ENCODE measurements around the gene CYTH2.

The CYTH2 gene, protein sequence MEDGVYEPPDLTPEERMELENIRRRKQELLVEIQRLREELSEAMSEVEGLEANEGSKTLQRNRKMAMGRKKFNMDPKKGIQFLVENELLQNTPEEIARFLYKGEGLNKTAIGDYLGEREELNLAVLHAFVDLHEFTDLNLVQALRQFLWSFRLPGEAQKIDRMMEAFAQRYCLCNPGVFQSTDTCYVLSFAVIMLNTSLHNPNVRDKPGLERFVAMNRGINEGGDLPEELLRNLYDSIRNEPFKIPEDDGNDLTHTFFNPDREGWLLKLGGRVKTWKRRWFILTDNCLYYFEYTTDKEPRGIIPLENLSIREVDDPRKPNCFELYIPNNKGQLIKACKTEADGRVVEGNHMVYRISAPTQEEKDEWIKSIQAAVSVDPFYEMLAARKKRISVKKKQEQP

DNA sequence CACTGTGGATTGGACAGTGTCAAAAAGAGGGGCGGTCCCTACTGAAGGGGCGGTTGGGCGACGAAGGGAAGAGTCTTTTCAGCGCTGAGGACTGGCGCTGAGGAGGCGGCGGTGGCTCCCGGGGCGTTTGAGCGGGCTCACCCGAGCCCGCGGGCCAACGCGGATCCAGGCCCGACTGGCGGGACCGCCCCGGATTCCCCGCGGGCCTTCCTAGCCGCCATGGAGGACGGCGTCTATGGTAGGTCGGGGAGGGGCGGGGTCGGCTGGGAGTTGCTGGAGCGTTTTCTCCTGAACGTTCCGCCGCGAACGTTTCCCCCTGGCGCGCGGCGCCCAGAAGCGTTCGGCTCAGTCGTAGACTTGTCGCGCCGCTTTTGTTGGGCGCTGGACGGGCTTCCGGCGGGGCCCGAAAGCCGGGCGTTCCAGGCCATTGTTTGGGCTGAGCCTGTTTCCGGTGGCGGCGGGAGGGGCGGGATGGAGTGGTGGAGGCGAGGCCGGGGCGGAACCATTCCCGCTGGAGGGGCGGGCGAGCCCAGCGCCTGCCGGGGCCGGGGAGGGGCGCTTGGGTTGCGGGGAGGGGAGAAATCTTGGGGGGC is at the start of gene CYTH2:
Gene CYTH2, plus strand, starts transcription at position 81 of the 593 bp plus-strand sequence. Its CDS starts 139 bp downstream, at position 220.
- no peak for DNase-seq (ENCODE audit: low read depth, low spot score)

DNA sequence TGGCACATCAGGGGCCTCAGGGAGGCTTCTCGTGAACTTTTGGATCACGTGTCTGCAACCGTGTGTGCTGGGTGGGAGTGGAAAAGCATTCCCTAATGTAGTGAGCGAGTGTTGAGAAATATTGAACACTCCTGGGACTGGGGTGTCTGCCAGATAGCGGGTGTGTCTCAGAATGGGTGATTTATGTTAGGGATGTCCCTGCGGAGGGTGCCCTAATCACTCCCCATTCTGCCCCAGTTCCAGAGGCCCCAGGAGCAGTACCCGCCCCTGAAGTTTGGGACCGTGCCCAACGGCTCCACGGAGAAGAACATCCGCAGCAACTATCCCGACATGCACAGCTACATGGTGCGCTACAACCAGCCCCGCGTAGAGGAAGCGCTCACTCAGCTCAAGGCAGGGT is 47.6 kb upstream of the CYTH2 start:
- no peak for DNase-seq (ENCODE audit: low read depth, low spot score)

DNA sequence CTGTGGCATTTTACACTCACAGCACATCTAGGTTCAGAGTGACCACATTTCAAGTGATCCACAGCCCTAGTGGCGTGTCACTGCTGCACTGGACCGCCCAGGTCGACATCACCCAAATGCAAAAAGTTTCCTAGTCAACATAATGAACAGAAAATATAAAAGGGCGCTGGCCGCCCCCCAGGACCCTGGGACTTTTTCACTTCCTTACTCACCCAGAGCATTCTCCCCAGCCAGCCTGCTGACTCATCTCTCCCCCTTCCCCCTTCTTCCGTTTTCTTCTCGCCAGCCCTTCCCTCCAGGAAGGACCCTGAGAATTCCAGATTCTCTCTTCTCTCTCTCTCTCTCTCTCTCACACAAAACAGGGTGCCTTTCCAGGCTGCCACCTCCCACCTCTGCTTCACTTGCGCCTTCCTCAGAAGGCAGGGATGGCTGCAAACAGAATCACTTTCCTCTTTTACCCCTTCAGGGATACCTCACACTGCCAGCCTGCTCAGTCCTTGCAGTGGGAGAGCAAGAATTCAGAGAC is 44.4 kb upstream of the CYTH2 start:
- no peak for DNase-seq (ENCODE audit: low read depth, low spot score)

DNA sequence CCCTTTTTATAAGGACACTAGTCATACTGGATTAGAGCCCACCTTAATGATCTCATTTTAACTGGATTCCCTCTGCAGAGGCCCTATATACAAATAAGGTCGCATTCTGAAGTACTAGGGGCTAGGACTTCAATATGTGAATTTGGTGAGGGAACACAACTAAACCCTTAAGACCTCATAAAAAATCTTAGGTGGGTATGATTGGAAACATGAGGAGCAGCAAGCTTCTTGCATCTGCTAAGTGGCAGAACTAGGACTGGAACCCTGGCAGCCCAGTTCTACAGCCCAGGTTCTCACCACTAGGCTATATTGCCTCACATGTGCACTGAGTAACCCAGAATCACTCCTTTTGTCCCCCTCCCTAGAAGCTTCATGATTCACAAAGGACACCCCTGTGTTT is 40.5 kb upstream of the CYTH2 start:
- DNase-seq (ENCODE audit: low read depth, low spot score), result no peak

DNA sequence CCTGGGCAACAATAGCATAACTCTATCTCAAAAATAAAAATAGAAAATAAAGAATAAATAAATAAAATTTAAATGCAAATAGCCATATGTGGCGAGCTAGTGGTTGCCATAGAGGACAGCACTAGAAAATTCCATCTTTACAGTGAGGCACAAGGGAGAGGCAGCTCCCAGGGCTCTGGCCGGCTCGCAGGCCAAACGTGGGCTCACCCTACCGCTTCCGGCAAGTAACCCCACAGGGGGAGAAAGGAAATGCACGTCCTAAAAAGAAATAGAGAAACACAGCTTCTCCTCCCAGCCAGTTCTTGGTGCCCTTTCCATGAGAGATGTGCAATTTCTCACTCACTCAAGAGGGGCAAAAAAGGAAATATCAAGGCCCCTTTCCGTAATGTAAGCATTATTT is 35.8 kb upstream of the CYTH2 start:
- DNase-seq (ENCODE audit: low read depth, low spot score), result no peak

DNA sequence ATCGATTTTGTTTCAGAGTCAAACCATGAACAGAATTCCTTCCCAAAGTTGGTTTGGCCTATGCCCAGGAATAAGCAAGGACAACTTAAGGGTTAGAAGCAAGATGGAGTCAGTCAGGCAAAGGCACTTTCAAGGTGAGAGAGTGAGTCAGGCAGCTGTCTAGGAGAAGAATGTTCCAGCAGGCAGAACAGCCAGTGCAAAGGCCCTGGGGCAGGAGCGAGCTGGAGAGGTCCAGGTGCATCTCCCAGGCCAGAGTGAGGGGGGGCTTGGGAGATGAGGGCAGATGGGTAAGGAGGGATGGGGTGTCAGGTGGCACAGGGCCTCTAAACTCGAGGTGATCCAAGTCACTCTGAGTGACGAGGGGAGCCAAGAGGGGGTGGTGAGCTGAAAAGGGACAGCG is 32.6 kb upstream of the CYTH2 start:
- no peak for DNase-seq (ENCODE audit: low read depth, low spot score)

DNA sequence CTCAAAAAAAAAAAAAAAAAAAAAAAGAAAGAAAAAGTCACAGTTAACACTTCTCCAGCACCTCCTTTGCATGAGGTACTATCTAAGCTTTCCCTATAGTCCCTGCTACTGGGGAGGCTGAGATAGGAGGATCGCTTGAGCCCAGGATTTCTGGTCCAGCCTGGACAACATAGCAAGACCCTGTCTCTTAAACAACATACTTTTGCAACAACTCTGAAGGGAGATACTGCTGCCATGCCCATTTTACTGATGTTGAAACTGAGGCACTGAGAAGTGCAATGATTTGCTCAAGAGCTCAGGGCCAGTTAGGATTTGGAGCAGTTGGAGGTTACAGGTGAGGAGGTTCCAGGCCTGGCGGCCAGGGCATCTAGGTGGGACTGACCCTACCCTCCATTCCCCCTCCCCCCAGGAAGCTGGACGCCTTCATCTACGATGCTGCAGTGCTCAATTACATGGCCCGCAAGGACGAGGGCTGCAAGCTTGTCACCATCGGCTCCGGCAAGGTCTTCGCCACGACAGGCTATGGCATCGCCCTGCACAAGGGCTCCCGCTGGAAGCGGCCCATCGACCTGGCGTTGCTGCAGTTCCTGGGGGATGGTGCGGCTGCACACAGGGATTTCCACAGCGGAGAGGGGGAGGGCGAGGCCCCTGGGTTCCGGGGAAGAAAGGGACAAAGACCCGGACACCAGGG is 27.7 kb upstream of the CYTH2 start:
- DNase-seq (ENCODE audit: low read depth, low spot score), result no peak

DNA sequence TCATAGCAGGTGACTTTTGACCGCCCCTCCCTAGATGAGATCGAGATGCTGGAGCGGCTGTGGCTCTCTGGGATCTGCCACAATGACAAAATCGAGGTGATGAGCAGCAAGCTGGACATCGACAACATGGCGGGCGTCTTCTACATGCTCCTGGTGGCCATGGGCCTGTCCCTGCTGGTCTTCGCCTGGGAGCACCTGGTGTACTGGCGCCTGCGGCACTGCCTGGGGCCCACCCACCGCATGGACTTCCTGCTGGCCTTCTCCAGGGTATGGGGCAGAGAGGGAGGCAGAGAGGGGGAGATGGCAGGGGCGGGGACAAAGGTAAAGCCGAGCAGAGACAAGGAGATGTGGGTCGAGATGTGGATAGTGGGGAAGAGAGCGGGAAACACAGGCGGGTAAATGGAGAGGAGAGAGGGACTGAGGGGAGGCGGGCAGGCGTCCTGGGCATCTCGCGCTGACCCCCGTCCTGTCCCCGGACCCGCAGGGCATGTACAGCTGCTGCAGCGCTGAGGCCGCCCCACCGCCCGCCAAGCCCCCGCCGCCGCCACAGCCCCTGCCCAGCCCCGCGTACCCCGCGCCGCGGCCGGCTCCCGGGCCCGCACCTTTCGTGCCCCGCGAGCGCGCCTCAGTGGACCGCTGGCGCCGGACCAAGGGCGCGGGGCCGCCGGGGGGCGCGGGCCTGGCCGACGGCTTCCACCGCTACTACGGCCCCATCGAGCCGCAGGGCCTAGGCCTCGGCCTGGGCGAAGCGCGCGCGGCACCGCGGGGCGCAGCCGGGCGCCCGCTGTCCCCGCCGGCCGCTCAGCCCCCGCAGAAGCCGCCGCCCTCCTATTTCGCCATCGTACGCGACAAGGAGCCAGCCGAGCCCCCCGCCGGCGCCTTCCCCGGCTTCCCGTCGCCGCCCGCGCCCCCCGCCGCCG is 26.8 kb upstream of the CYTH2 start:
- no peak for DNase-seq (ENCODE audit: low read depth, low spot score)

DNA sequence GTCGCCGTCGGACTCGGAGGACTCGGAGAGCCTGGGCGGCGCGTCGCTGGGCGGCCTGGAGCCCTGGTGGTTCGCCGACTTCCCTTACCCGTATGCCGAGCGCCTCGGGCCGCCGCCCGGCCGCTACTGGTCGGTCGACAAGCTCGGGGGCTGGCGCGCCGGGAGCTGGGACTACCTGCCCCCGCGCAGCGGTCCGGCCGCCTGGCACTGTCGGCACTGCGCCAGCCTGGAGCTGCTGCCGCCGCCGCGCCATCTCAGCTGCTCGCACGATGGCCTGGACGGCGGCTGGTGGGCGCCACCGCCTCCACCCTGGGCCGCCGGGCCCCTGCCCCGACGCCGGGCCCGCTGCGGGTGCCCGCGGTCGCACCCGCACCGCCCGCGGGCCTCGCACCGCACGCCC is 25.9 kb upstream of the CYTH2 start:
- DNase-seq (ENCODE audit: low read depth, low spot score), result no peak

DNA sequence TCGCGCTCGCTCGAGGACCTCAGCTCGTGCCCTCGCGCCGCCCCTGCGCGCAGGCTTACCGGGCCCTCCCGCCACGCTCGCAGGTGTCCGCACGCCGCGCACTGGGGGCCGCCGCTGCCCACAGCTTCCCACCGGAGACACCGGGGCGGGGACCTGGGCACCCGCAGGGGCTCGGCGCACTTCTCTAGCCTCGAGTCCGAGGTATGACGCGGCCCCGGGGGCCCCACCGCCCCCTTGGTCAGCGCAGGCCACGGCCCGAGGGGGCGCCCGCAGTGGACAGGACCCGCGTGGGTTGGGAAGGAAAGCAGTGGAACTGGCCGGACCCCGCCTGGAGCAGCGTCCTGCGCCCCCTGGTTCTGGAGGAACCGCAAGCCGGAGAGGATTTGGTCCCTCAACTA is 25.4 kb upstream of the CYTH2 start:
- no peak for DNase-seq (ENCODE audit: low read depth, low spot score)

DNA sequence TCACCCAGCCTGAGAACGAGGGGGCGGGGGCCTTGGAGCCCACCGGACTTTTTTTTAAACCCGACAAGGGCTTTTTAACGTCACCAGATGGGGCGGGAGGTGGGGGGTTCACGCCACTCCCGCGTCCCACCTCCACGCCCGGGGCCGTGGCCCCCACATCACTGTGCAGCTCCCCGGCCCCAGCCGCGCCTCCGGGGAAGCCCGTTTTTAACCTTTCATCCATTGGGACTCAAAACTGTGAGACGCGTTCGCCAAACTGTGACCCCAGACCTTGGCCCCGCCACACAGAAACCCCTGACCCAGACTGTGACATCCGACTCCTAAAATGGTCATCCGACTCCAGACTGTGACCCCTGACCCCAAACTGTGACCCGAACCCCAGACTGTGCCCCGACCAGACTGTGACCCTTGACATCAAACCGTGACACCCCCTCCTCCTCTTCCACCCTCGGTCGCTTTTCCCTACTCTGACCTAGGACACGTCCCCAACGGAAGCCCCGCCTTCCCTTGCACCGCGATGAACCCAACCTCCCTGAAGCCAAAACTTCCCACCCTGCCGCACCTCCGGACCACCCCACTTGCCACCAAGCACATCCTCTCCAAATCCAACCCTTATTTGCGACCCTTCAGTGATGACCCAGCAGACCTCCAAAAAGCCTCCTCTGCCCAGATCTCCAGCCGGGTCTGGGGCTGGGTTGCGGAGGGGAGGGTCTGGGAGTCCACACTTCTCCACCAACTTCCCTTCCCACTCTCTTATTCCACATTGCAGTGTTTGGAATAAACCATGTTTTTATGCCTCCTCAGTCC is 24.8 kb upstream of the CYTH2 start:
- no peak for DNase-seq (ENCODE audit: low read depth, low spot score)

DNA sequence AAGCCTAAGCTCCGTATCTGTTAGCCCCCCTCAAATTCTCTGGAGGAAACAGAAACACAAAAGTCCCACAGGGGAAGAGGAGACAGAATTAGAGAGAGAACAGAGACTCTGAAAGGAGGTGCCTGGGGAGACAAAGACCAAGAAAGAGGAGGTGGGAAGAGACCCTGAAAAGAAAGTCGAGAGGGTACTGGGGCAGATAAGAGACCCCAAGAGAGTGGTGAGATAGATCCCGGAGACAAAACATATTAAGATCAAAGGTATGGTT is 24.3 kb upstream of the CYTH2 start:
- DNase-seq (ENCODE audit: low read depth, low spot score), result no peak

DNA sequence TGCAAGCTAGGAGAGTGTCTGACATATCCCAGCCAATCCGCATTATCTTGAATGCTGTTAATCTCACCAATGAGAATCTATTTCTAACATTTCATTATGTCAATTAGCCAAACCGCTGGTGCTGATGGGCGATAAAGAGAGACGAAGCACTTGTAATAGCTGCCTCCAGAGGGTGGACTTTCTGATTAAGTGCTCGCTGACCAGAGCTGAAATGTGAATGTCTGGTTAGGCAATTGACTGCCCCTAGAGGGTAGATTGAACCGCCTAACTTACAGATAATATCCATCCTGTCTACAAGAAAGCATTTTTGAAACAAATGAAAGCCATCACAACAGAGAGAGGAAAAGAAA is 23.9 kb upstream of the CYTH2 start:
- DNase-seq (ENCODE audit: low read depth, low spot score), result peak; percentile 66

DNA sequence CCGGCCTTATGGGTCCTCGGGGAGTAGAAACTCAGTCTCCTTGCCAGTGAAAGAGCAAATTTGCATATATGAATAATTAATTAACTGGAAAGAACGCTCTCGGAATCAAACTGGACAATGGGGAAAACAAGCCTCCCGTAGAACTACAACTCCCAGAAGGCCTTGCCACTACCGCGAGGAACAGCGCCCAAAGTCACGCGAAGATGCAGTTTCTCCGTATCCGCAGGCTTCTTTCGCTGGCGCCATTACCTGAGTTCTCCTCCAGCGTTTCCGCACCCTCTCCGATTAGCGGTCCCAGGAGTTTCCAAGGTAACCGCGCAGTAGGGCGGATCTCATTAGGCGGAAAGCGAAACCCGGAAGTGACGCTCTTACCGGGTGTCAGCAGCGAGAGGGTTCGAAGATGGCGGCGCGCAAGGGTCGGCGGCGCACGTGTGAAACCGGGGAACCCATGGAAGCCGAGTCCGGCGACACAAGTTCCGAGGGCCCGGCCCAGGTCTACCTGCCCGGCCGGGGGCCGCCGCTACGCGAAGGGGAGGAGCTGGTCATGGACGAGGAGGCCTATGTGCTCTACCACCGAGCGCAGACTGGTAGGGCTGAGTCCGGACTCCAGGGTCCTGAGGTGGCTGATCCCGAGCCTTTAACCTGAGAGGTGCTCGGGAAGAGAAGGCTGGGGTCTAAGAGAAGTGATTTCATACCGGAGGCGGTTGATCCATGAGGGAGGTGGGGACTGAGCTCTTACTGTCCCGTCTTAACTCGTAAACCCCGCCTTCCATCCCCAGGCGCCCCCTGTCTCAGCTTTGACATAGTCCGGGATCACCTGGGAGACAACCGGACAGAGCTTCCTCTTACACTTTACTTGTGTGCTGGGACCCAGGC is 23.3 kb upstream of the CYTH2 start, which contains the start of gene GRWD1:
Gene GRWD1, plus strand, starts transcription at position 378 of the 876 bp plus-strand sequence. Its CDS starts 23 bp downstream, at position 401.
- DNase-seq (ENCODE audit: low read depth, low spot score), result peak; percentile 65

DNA sequence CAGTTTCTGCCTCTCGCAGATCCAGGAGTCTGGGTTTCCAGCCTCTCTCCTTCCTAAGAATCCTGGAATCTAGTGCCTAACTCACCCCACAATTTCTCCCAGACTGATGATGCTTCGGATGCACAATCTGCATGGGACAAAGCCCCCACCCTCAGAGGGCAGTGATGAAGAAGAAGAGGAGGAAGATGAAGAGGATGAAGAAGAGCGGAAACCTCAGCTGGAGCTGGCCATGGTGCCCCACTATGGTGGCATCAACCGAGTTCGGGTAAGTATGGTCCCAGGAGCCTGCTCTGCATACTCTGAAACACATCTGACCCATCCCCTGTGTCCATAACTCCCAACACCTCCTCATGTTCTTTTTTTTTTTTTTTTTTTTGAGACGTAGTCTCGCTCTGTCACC is 22.6 kb upstream of the CYTH2 start:
- DNase-seq (ENCODE audit: low read depth, low spot score), result no peak

DNA sequence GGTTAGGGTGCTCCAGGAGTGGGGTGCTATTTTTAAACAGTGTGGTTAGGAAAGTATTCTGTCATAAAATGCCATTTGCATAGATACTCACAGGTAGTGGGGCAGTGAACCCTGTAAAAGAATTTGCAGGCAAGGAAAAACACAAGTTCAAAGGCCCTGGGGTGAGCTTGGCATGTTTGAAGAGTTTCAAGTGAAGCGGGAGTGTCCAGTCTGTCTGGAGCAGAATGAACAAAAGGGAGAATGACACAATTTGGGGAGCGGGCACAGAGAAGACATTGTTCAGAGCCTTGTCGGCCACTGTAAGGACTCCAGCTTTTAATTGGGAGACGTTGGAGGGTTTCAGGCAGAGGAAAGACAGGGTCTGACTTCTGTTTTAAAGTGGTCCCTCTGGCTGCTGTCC is 20.6 kb upstream of the CYTH2 start:
- DNase-seq (ENCODE audit: low read depth, low spot score), result no peak

DNA sequence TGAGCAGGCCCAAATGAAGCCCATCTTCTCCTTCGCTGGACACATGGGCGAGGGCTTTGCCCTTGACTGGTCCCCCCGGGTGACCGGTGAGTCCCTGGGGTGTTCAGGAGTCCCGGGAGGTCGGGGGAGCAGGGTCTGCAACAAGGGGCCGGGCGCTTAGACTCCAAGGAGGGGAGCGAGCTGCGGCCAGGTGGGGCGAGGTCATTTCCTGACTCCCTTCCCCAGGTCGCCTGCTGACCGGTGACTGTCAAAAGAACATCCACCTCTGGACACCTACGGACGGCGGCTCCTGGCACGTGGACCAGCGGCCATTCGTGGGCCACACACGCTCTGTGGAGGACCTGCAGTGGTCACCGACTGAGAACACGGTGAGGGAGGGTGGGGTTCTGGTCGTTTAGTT is 18.7 kb upstream of the CYTH2 start:
- DNase-seq (ENCODE audit: low read depth, low spot score), result no peak

DNA sequence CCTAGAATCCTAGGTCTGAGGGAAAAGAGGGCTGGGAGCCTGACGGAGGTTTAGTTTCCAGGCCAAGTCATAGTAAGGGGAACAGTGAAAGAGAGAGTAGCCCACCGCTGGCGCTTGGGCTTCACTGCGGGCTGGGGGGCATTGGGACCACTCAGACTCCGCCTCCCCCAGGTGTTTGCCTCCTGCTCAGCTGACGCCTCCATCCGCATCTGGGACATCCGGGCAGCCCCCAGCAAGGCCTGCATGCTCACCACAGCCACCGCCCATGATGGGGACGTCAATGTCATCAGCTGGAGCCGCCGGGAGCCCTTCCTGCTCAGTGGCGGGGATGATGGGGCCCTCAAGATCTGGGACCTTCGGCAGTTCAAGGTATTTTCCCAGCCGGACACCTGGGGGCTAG is 18.3 kb upstream of the CYTH2 start:
- DNase-seq (ENCODE audit: low read depth, low spot score), result no peak

DNA sequence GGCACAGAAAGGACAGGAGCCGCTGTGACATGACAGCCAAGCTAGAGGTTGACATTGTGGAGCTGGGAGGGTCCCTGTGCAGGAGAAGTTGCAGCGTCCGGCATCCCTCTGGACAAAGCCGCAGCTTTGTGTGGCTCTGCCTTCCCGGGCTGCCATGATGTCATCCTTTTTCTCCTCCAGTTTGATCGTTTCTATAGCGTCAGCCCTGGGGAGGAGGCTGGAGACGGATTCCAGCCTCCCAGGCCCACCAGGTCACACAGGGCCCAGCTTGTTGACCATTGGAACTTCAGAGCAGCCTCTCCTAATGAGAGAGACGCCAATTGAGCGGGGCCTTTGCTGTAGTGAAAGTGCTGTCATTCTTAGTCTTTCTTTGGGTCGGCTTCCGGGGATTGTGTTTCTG is 17.5 kb upstream of the CYTH2 start:
- DNase-seq (ENCODE audit: low read depth, low spot score), result no peak
